Heart right ventricle (tissue), 16 donors: ENCODE data around the gene UNC13B. TPM values are rescaled to one million over a fixed set of nuclear protein-coding genes. Genes with fewer than 3 reads are reported as not detected.

ENCODE experiments used
- ATAC-seq, 8 donors: fragments of 200-7000 bp; cut with Tn5 transposase; one replicate each; pipeline ENCODE4 v1.9.1; 2020; ENCODE audit warnings: mild to moderate bottlenecking in 8 of 8, moderate library complexity in 8 of 8, moderate number of reproducible peaks in 1 of 8
- DNase-seq, 2 donors: peaks; one replicate each; pipeline ENCODE4 v3.0.0-alpha.2; 2020
- H3K27ac ChIP-seq, 10 donors: fragments of 200-600 bp; sonication (generic) in 2 of 10; one replicate each; pipeline versions ENCODE4 v1.5.0 to v1.8.0; 2020 to 2022; ENCODE audit warnings: mild to moderate bottlenecking in 3 of 10
- H3K27me3 ChIP-seq, 7 donors: fragments of 200-600 bp; one replicate each; pipeline ENCODE4 v1.8.0; 2021 to 2022; ENCODE audit warnings: mild to moderate bottlenecking in 2 of 7
- H3K36me3 ChIP-seq, 9 donors: fragments of 200-600 bp; sonication (generic) in 1 of 9; one replicate each; pipeline versions ENCODE4 v1.5.0 to v1.8.0; 2020 to 2022; ENCODE audit warnings: mild to moderate bottlenecking in 2 of 9
- H3K4me1 ChIP-seq, 9 donors: fragments of 200-600 bp; sonication (generic) in 1 of 9; one replicate each; pipeline versions ENCODE4 v1.5.0 to v1.8.0; 2020 to 2022; ENCODE audit warnings: mild to moderate bottlenecking in 4 of 9
- H3K4me3 ChIP-seq, 10 donors: fragments of 200-600 bp; sonication (generic) in 2 of 10; one replicate each; pipeline versions ENCODE4 v1.5.0 to v1.8.0; 2020 to 2022; ENCODE audit warnings: mild to moderate bottlenecking in 7 of 10, moderate library complexity in 2 of 10
- H3K9me3 ChIP-seq, 11 donors: fragments of 200-600 bp in 10 of 11; sonication (generic) in 2 of 11; one replicate each; pipeline versions ENCODE4 v1.5.0 to v1.8.0; 2013 to 2022; ENCODE audit warnings: mild to moderate bottlenecking in 2 of 11, control low read depth in 1 of 11, moderate library complexity in 1 of 11
- CTCF ChIP-seq, 9 donors: fragments of 200-600 bp; sonication (generic) in 2 of 9; IDR thresholded peaks; one replicate each; pipeline versions ENCODE4 v1.5.0 to v1.8.0; 2021 to 2022; ENCODE audit warnings: antibody characterized with exemption in 9 of 9, mild to moderate bottlenecking in 5 of 9, moderate library complexity in 1 of 9
- WGBS, 2 donors: extraction: QIAGEN DNeasy Blood & Tissue Kit; methylation state at CpG; one replicate each; pipeline ENCODE4 v1.1.7; 2013; ENCODE audit warnings: inconsistent platforms in 1 of 2; 5-methylcytosine and 5-hydroxymethylcytosine counted together
- intact Hi-C, 10 donors: fragments of 100-400 bp; cut with DNase I; formaldehyde crosslinking; loops; one replicate each; pipeline versions ENCODE4 v1.11.1 to v1.14.2; 2022
- polyA plus RNA-seq, 2 donors: library from polyadenylated mRNA; stranded (reverse); fragments of 200-250 nt; gene quantifications; one replicate each; pipeline ENCODE4 v1.2.3, GENCODE V29; 2013
- total RNA-seq, 10 donors: library from RNA; stranded (reverse); fragmentation: NEBNext Ultra II Directional in 3 of 10; extraction: Animal tissue kit (Norgen Biotek cat#: 25700) in 3 of 10; gene quantifications; one replicate each; pipeline versions ENCODE4 v1.2.1 to v1.2.4, GENCODE V29; 2021 to 2023
- donor health status: Arrhythmogenic right ventricular cardiomyopathy.
- donor health status: ischemic (EF 13 %, LVEDD 7.1; RV severe dilation, severe dysfunction).
- donor health status: healthy with polysubstance abuse.
- donor health status: DM: no; HTN: yes; CAD: no.
- donor health status: DM: no; HTN: no; CAD: no.
- donor health status: ischemic (EF 25% LVEDD 6.9; RV normal size, moderate dysfunction).
- donor health status: ischemic (EF 25% LVEDD 5.7; RV mildly dilated, moderate dysfunction).
- donor health status: healthy.
- donor health status: DM: yes; HTN: yes; CAD: no.
- donor health status: Ischemic cardiomyopathy.
- donor health status: ischemic (EF 35%, LVEDD 5.7; RV mildly dilated, moderate dysfunction).
- donor health status: nonischemic (EF 11% LVEDD 7.7; RV severe dilation, severe dysfunction).
- donor health status: DM: yes; HTN: yes; CAD: no.
- donor health status: PGD.
- donor health status: ischemic (EF 29% LVEDD 5.4; RV normal size, mild dysfunction).
- donor health status: nonischemic (EF 23%, LVEDD 6.1; RV moderate dilation, normal function).

The UNC13B gene
- total and polyA plus RNA-seq, 12 donors, result 13.1 to 27.1 (median 18.9) TPM

- Histone ChIP-seq H3K27me3 (no peaks in the 10 kb centered on the region), H3K27ac (no peak overlapping the region), H3K4me3 (no peak overlapping the region), H3K36me3 (peaks cover 0 to 3% (median 0%) of the 10 kb centered on the region in 9 donors), H3K9me3 (no peaks in the 10 kb centered on the region), H3K4me1 (peaks cover 0 to 10% (median 5%) of the 10 kb centered on the region in 9 donors)
- intact Hi-C loops, result loop anchor here in 6 of 10 donors (5.0 to 10.0 kb wide), 8 partner anchors 60 to 222 kb away; partner anchors contain the start of genes UNC13B (in 2 of the 6) and ATOSB (in 1 of the 6)
- TF ChIP-seq CTCF (IDR thresholded peaks at IDR 0.05), result no peak
- DNase-seq (no peak), ATAC-seq (no peak)
- 82 to 86% methylated on average over 8 of the region's 8 CpGs for WGBS, 2 donors
Measured at GRCh38 chr9:35254984-35255857, 93.4 kb downstream of the UNC13B start.

- no peak for ATAC-seq
- WGBS, 2 donors, result 83 to 92% methylated on average over 6 of the region's 6 CpGs
- no peak overlapping the region for H3K27ac ChIP-seq
Measured at GRCh38 chr9:35257986-35258659, 96.3 kb downstream of the UNC13B start.

GRCh38 chr9:35258660-35259474, 97.1 kb downstream of the UNC13B start:
- peaks cover 0 to 10% (median 5%) of the 10 kb centered on the region in 9 donors for H3K4me1 ChIP-seq
- DNase-seq (peak; percentile 60 to 73), ATAC-seq (peak; percentile 47 to 78 (median 66))
- 16 to 31% methylated on average over 5 of the region's 5 CpGs for WGBS, 2 donors
- intact Hi-C loops, result loop anchor here (1.0 to 10.0 kb wide), 12 partner anchors 64 to 218 kb away; partner anchors contain the start of genes UNC13B (in 2 of the 10) and ATOSB (in 1 of the 10)
- no peak overlapping the region for H3K4me3 ChIP-seq
- no peaks in the 10 kb centered on the region for H3K36me3 ChIP-seq
- no peaks in the 10 kb centered on the region for H3K27me3 ChIP-seq
- no peak overlapping the region for H3K27ac ChIP-seq
- H3K9me3 ChIP-seq, result no peaks in the 10 kb centered on the region
- TF ChIP-seq CTCF (IDR thresholded peaks at IDR 0.05), result peak; percentile 44 to 85 (median 72)

More at GRCh38 chr9:35257986-35258659, 96.3 kb downstream of the UNC13B start:
- intact Hi-C loops, result loop anchor here in 9 of 10 donors (2.0 to 10.0 kb wide), 10 partner anchors 63 to 219 kb away; partner anchors contain the start of genes UNC13B (in 2 of the 9) and ATOSB (in 1 of the 9)
- Histone ChIP-seq H3K9me3 (no peaks in the 10 kb centered on the region), H3K27me3 (no peaks in the 10 kb centered on the region), H3K36me3 (peaks cover 0 to under 1% (median 0%) of the 10 kb centered on the region in 9 donors), H3K4me3 (no peak overlapping the region), H3K4me1 (peaks cover 0 to 10% (median 5%) of the 10 kb centered on the region in 9 donors)
- no peak for TF ChIP-seq CTCF (IDR thresholded peaks at IDR 0.05)
- DNase-seq, result no peak
